Central memory CD8-positive, alpha-beta T cell (primary cell): ENCODE results near the gene SUMO3.
A peak's percentile ranks its signal among the peaks of the same experiment; 100 is the strongest.
"Not testable (repeated sequence)": the region's sequence is repeated elsewhere in the genome, so short reads cannot be mapped to it uniquely, and the experiment has no call there.

ENCODE experiments used
- ATAC-seq: fragments of 150-1000 bp; cut with Tn5 transposase; replicated peaks from 2 replicates; pipeline ENCODE4 v1.10.0; 2022; ENCODE audit warnings: mild to moderate bottlenecking, moderate FRiP score, moderate number of reproducible peaks; ENCODE audit not compliant: poor library complexity, severe bottlenecking; ENCODE audit errors: extremely low read depth
- DNase-seq, 2 donors: peaks; one replicate each; pipeline ENCODE4 v3.0.0; 2021; ENCODE audit warnings: low spot score in 2 of 2
- H3K27ac Mint-ChIP-seq: one replicate; pipeline ENCODE4 v1.8.0; 2022; ENCODE audit warnings: low read depth, mild to moderate bottlenecking, moderate library complexity, mixed read lengths
- H3K27me3 Mint-ChIP-seq: one replicate; pipeline ENCODE4 v1.8.0; 2022; ENCODE audit warnings: mixed read lengths
- H3K36me3 Mint-ChIP-seq: one replicate; pipeline ENCODE4 v1.8.0; 2022; ENCODE audit warnings: mild to moderate bottlenecking, moderate library complexity, mixed read lengths; ENCODE audit not compliant: insufficient read depth
- H3K4me1 Mint-ChIP-seq: one replicate; pipeline ENCODE4 v1.8.0; 2022; ENCODE audit warnings: mixed read lengths
- H3K4me3 Mint-ChIP-seq: one replicate; pipeline ENCODE4 v1.8.0; 2022; ENCODE audit warnings: mild to moderate bottlenecking, moderate library complexity, mixed read lengths
- H3K9me3 Mint-ChIP-seq: one replicate; pipeline ENCODE4 v1.8.0; 2022; ENCODE audit warnings: mixed read lengths

Gene SUMO3

GRCh38 chr21:44832516-44833255 lies 14.8 kb upstream of the SUMO3 start:
- H3K36me3 Mint-ChIP-seq, DNase-seq, H3K27ac Mint-ChIP-seq, ATAC-seq, H3K4me3 Mint-ChIP-seq, H3K27me3 Mint-ChIP-seq, H3K9me3 Mint-ChIP-seq, H3K4me1 Mint-ChIP-seq: not testable (repeated sequence)

DNA sequence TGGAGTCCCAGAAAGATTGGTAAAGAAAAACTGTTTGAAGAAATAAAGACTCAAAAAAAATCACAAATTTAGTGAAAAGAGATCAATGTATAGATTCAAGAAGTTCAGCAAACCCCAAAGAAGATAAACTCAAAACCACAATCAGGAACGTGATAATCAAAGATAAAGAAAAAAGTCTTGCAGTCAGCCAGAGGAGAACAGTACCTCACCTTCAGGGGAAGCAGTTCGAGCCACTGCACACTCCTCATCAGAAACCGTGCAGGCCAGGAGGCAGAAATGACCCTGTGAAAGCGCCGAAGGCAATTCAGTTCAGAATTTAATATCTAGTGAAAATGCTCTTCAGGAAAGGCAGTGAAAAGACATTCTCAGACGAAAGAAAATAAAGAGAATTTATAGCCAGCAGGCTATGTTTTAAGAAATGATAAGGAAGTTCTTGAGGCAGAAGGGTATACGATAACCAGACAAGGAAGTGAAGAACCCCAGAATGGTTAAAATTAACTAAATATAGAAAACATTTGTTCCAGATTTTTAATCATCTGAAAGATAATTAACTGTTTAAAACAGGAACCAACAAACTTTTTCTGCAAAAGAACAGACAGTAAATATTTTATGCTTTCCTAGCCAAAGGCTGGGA lies 13.5 kb upstream of the SUMO3 start:
- Mint-ChIP-seq H3K27me3 (peaks cover 17% of the 10 kb centered on the region), H3K9me3 (peaks cover 8% of the 10 kb centered on the region), H3K27ac (no peak overlapping the region), H3K36me3 (no peaks in the 10 kb centered on the region), H3K4me3 (no peak overlapping the region), H3K4me1 (peaks cover 6% of the 10 kb centered on the region)
- no peak for DNase-seq
- no peak for ATAC-seq

DNA sequence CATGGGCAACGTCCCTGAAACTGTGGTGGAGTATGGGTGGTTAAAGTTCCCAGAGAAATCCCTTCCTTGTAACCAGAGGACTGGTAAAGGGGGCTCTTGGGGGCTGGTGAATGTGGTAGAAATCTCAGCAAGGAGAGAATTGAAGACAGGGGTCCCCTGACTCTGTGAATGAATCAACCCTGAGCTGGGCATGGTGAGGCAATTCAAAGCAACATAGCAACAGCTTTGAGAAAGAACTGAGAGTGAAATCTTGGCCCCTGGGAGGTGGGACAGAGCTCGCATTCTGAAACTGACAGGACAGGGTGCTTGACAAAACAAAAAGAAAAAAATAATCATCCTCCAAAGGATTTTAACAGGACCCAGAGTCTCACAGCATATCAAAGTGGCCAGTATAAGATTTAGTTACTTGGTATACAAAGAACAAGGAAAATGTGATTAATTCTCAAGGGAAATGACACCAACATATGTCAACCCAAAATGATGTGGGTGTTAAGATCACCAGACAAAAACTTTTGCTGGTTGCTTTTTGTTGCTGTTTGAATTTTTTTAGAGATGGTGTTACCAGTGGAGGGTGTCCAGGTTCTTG lies 11.7 kb upstream of the SUMO3 start:
- ATAC-seq (no peak), DNase-seq (no peak)
- Mint-ChIP-seq H3K4me1 (peaks cover 6% of the 10 kb centered on the region), H3K9me3 (peaks cover 8% of the 10 kb centered on the region), H3K27me3 (peaks cover 17% of the 10 kb centered on the region), H3K27ac (no peak overlapping the region), H3K4me3 (no peak overlapping the region), H3K36me3 (no peaks in the 10 kb centered on the region)

- H3K4me3 Mint-ChIP-seq, result no peak overlapping the region
- H3K27me3 Mint-ChIP-seq, result peaks cover 17% of the 10 kb centered on the region
- H3K4me1 Mint-ChIP-seq, result peaks cover 6% of the 10 kb centered on the region
- DNase-seq, result no peak
- peaks cover 12% of the 10 kb centered on the region for H3K9me3 Mint-ChIP-seq
- no peaks in the 10 kb centered on the region for H3K36me3 Mint-ChIP-seq
- H3K27ac Mint-ChIP-seq, result no peak overlapping the region
- no peak for ATAC-seq
These were observed 10.6 kb upstream of the SUMO3 start for GRCh38 chr21:44828362-44829056.

GRCh38 chr21:44823179-44823660 lies 5.4 kb upstream of the SUMO3 start:
- Mint-ChIP-seq H3K36me3 (peaks cover 5% of the 10 kb centered on the region), H3K4me1 (no peaks in the 10 kb centered on the region), H3K27ac (no peak overlapping the region), H3K9me3 (peaks cover 21% of the 10 kb centered on the region), H3K4me3 (no peak overlapping the region), H3K27me3 (peaks cover 13% of the 10 kb centered on the region)
- no peak for DNase-seq
- ATAC-seq, result no peak

- Mint-ChIP-seq H3K4me1 (no peaks in the 10 kb centered on the region), H3K36me3 (peaks cover 5% of the 10 kb centered on the region), H3K27ac (no peak overlapping the region), H3K4me3 (no peak overlapping the region), H3K27me3 (peaks cover 7% of the 10 kb centered on the region), H3K9me3 (peaks cover 17% of the 10 kb centered on the region)
- ATAC-seq (no peak), DNase-seq (no peak)
These were observed 4.8 kb upstream of the SUMO3 start for GRCh38 chr21:44822484-44823178.

GRCh38 chr21:44820851-44821250 lies 3.0 kb upstream of the SUMO3 start:
- H3K27me3 Mint-ChIP-seq, result no peaks in the 10 kb centered on the region
- H3K36me3 Mint-ChIP-seq, result peaks cover 12% of the 10 kb centered on the region
- peaks cover 17% of the 10 kb centered on the region for H3K9me3 Mint-ChIP-seq
- H3K27ac Mint-ChIP-seq, result no peak overlapping the region
- ATAC-seq (no peak), DNase-seq (no peak)
- no peak overlapping the region for H3K4me3 Mint-ChIP-seq
- peaks cover 6% of the 10 kb centered on the region for H3K4me1 Mint-ChIP-seq

- Mint-ChIP-seq H3K27me3 (no peaks in the 10 kb centered on the region), H3K9me3 (peaks cover 17% of the 10 kb centered on the region), H3K27ac (no peak overlapping the region), H3K4me3 (peak overlapping the region; percentile 47), H3K36me3 (peaks cover 12% of the 10 kb centered on the region), H3K4me1 (peaks cover 6% of the 10 kb centered on the region)
- DNase-seq (no peak), ATAC-seq (no peak)
These were observed 1.7 kb upstream of the SUMO3 start for GRCh38 chr21:44819283-44820243.

GRCh38 chr21:44818640-44819011 lies 764 bp upstream of the SUMO3 start:
- no peak for ATAC-seq
- peak overlapping the region; percentile 79 for H3K4me3 Mint-ChIP-seq
- H3K4me1 Mint-ChIP-seq, result peaks cover 6% of the 10 kb centered on the region
- H3K9me3 Mint-ChIP-seq, result peaks cover 14% of the 10 kb centered on the region
- peaks cover 12% of the 10 kb centered on the region for H3K36me3 Mint-ChIP-seq
- H3K27ac Mint-ChIP-seq, result no peak overlapping the region
- no peak for DNase-seq
- no peaks in the 10 kb centered on the region for H3K27me3 Mint-ChIP-seq

GRCh38 chr21:44817506-44817880 lies 369 bp downstream of the SUMO3 start:
- Mint-ChIP-seq H3K27me3 (no peaks in the 10 kb centered on the region), H3K4me3 (peak overlapping the region; percentile 79), H3K9me3 (peaks cover 5% of the 10 kb centered on the region), H3K36me3 (peaks cover 13% of the 10 kb centered on the region), H3K4me1 (peaks cover 6% of the 10 kb centered on the region), H3K27ac (peak overlapping the region; percentile 83)
- peak; percentile 85 to 86 for DNase-seq
- ATAC-seq, result peak; percentile 76

GRCh38 chr21:44816761-44817505 lies 929 bp downstream of the SUMO3 start:
- ATAC-seq (no peak), DNase-seq (no peak)
- Mint-ChIP-seq H3K36me3 (peaks cover 11% of the 10 kb centered on the region), H3K4me3 (peak overlapping the region; percentile 79), H3K27ac (peak overlapping the region; percentile 83), H3K4me1 (peaks cover 6% of the 10 kb centered on the region), H3K9me3 (no peaks in the 10 kb centered on the region), H3K27me3 (no peaks in the 10 kb centered on the region)
